ENCODE measurements around the gene CYP26A1.

The CYP26A1 gene

GRCh38 chr10:93073539-93074146, at the start of gene CYP26A1:
TSS of gene CYP26A1 (plus strand) at chr10:93073893. CDS start at chr10:93073935, 42 bp downstream.
- DNase-seq (ENCODE audit: low read depth), result no peak

GRCh38 chr10:93026072-93026471, 47.6 kb upstream of the CYP26A1 start:
- no peak for DNase-seq (ENCODE audit: low read depth)

GRCh38 chr10:93027508-93027907, 46.2 kb upstream of the CYP26A1 start:
- DNase-seq (ENCODE audit: low read depth), result no peak

- DNase-seq (ENCODE audit: low read depth), result no peak
Measured at GRCh38 chr10:93028883-93029282, 44.8 kb upstream of the CYP26A1 start.

- no peak for DNase-seq (ENCODE audit: low read depth)
Measured at GRCh38 chr10:93030409-93030808, 43.3 kb upstream of the CYP26A1 start.

GRCh38 chr10:93032105-93032808, 41.4 kb upstream of the CYP26A1 start:
- DNase-seq (ENCODE audit: low read depth), result no peak

GRCh38 chr10:93032809-93033137, 40.9 kb upstream of the CYP26A1 start:
- DNase-seq (ENCODE audit: low read depth), result no peak

- no peak for DNase-seq (ENCODE audit: low read depth)
Measured at GRCh38 chr10:93034426-93034825, 39.3 kb upstream of the CYP26A1 start.

- no peak for DNase-seq (ENCODE audit: low read depth)
Measured at GRCh38 chr10:93039110-93039509, 34.6 kb upstream of the CYP26A1 start.

GRCh38 chr10:93039721-93040120, 34.0 kb upstream of the CYP26A1 start:
- DNase-seq (ENCODE audit: low read depth), result no peak

GRCh38 chr10:93054486-93054885, 19.2 kb upstream of the CYP26A1 start:
- DNase-seq (ENCODE audit: low read depth), result no peak

GRCh38 chr10:93058139-93058538, 15.6 kb upstream of the CYP26A1 start:
- no peak for DNase-seq (ENCODE audit: low read depth)

GRCh38 chr10:93059975-93060886, 13.5 kb upstream of the CYP26A1 start, which contains the start of gene CYP26C1:
TSS of gene CYP26C1 (plus strand) at chr10:93060798. CDS start at chr10:93061264, 466 bp downstream.
- no peak for DNase-seq (ENCODE audit: low read depth)

- DNase-seq (ENCODE audit: low read depth), result no peak
Measured at GRCh38 chr10:93060887-93061593, 12.7 kb upstream of the CYP26A1 start.

GRCh38 chr10:93061594-93062513, 11.8 kb upstream of the CYP26A1 start:
- DNase-seq (ENCODE audit: low read depth), result no peak

- no peak for DNase-seq (ENCODE audit: low read depth)
Measured at GRCh38 chr10:93062514-93063143, 11.1 kb upstream of the CYP26A1 start.

- DNase-seq (ENCODE audit: low read depth), result no peak
Measured at GRCh38 chr10:93063144-93063976, 10.3 kb upstream of the CYP26A1 start.

- no peak for DNase-seq (ENCODE audit: low read depth)
Measured at GRCh38 chr10:93063977-93064660, 9.6 kb upstream of the CYP26A1 start.
